HCT116 (cell line): ENCODE data around the gene PDE10A. TPM values are rescaled to one million over a fixed set of nuclear protein-coding genes. Genes with fewer than 3 reads are reported as not detected.
"Not testable (repeated sequence)": the region's sequence is repeated elsewhere in the genome, so short reads cannot be mapped to it uniquely, and the experiment has no call there.

Experiments used
- ATAC-seq: fragments of 200-7000 bp; cut with Tn5 transposase; 2 replicates; pipeline ENCODE4 v1.9.1; 2020; ENCODE audit warnings: mild to moderate bottlenecking, moderate library complexity
- BruUV-seq: library from RNA; stranded (reverse); fragments of 400-500 nt; replicated peaks from 2 replicates; lab custom pipeline; 2021; lab: Mats Ljungman, UMichigan
- CTCF ChIA-PET: fragments of 300-600 bp; sonication (Branson Sonifier 250); formaldehyde crosslinking; loops from one replicate; lab custom pipeline; 2021; ENCODE audit warnings: antibody characterized with exemption; lab: Charles Lee
- POLR2A ChIA-PET: fragments of 300-600, 350-600 bp; sonication (Branson Sonifier 250); formaldehyde crosslinking; loops from one replicate; lab custom pipeline; 2021; ENCODE audit warnings: antibody characterized with exemption; lab: Charles Lee
- RAD21 ChIA-PET, 2 experiments: fragments of 300-600 bp; sonication (Branson Sonifier 250); formaldehyde crosslinking; loops; one replicate each; lab custom pipeline; 2023; ENCODE audit warnings: low total read pairs in 2 of 2; ENCODE audit not compliant: uncharacterized antibody in 2 of 2, unreplicated experiment in 2 of 2, low non-redundant PET in 1 of 2; lab: Charles Lee
- DNase-seq: peaks from one replicate; pipeline ENCODE4 v3.0.0-alpha.2; 2010; ENCODE audit warnings: low read depth, low spot score
- H2AFZ ChIP-seq: fragments of 200-600 bp; shearing (Covaris generic), sonication (generic); 2 replicates; pipeline ENCODE4 v1.6.1; 2017; ENCODE audit warnings: low read depth, mixed run types, mixed read lengths, antibody characterized with exemption, low read length; ENCODE audit not compliant: poor library complexity, severe bottlenecking
- H3K27ac ChIP-seq: 2 replicates; pipeline ENCODE4 v1.5.1; 2012; ENCODE audit warnings: low read depth, low read length
- H3K27me3 ChIP-seq: fragments of 200-600 bp; sonication (generic); 2 replicates; pipeline ENCODE4 v1.6.1; 2016; ENCODE audit warnings: mixed run types, low read length, mixed read lengths; ENCODE audit not compliant: insufficient read depth
- H3K36me3 ChIP-seq, 2 experiments: fragments of 200-500 bp in 1 of 2; fragments of 200-600 bp in 1 of 2; sonication (Bioruptor generic) in 1 of 2; sonication (generic) in 1 of 2; 2 replicates each; pipeline versions ENCODE4 v1.5.1 to v1.6.1; 2014 to 2016; ENCODE audit warnings: low read length in 2 of 2, inconsistent platforms in 1 of 2, mixed read lengths in 1 of 2, mixed run types in 1 of 2; ENCODE audit not compliant: insufficient read depth in 2 of 2, control insufficient read depth in 1 of 2
- H3K4me1 ChIP-seq, 2 experiments: fragments of 200-600 bp in 1 of 2; sonication (generic) in 1 of 2; 2 replicates each; pipeline versions ENCODE4 v1.5.1 to v1.6.1; 2012 to 2017; ENCODE audit warnings: low read length in 2 of 2, inconsistent platforms in 1 of 2, mild to moderate bottlenecking in 1 of 2, mixed read lengths in 1 of 2, mixed run types in 1 of 2, moderate library complexity in 1 of 2; ENCODE audit not compliant: insufficient read depth in 2 of 2, control insufficient read depth in 1 of 2
- H3K4me2 ChIP-seq: fragments of 200-600 bp; sonication (generic); 2 replicates; pipeline ENCODE4 v1.6.1; 2017; ENCODE audit warnings: mixed run types, low read length, mixed read lengths
- H3K4me3 ChIP-seq, 2 experiments: fragments of 200-600 bp in 1 of 2; sonication (generic) in 1 of 2; replicated peaks in 1 of 2; 2 replicates each; pipeline ENCODE4 v1.5.1; 2011 to 2016; ENCODE audit warnings: low read length in 2 of 2, control low read depth in 1 of 2, low read depth in 1 of 2, mild to moderate bottlenecking in 1 of 2, mixed read lengths in 1 of 2, mixed run types in 1 of 2
- H3K79me2 ChIP-seq: fragments of 200-600 bp; sonication (generic); 2 replicates; pipeline ENCODE4 v1.6.1; 2017; ENCODE audit warnings: mild to moderate bottlenecking, mixed run types, low read length, moderate library complexity, mixed read lengths; ENCODE audit not compliant: insufficient read depth
- H3K9ac ChIP-seq: fragments of 200-600 bp; sonication (generic); 2 replicates; pipeline ENCODE4 v1.6.1; 2016; ENCODE audit warnings: low read length, mixed read lengths
- H3K9me2 ChIP-seq: fragments of 200-600 bp; sonication (generic), shearing (Covaris generic); 2 replicates; pipeline ENCODE4 v1.6.1; 2017; ENCODE audit warnings: mixed run types, mild to moderate bottlenecking, moderate library complexity; ENCODE audit not compliant: insufficient read depth
- H3K9me3 ChIP-seq, 2 experiments: fragments of 200-500 bp in 1 of 2; fragments of 200-600 bp in 1 of 2; sonication (Bioruptor generic) in 1 of 2; sonication (generic) in 1 of 2; 2 replicates each; pipeline ENCODE4 v1.6.1; 2014 to 2017; ENCODE audit warnings: low read length in 2 of 2, mixed read lengths in 2 of 2, inconsistent platforms in 1 of 2, low read depth in 1 of 2, mild to moderate bottlenecking in 1 of 2, mixed run types in 1 of 2, moderate library complexity in 1 of 2; ENCODE audit not compliant: control insufficient read depth in 1 of 2, insufficient read depth in 1 of 2
- H4K20me1 ChIP-seq: fragments of 200-600 bp; sonication (generic), shearing (Covaris generic); 2 replicates; pipeline ENCODE4 v1.6.1; 2017; ENCODE audit warnings: mixed run types, mild to moderate bottlenecking, moderate library complexity; ENCODE audit not compliant: insufficient read depth
- CEBPB ChIP-seq: IDR thresholded peaks from 2 replicates; pipeline ENCODE4 v1.6.1; 2012; ENCODE audit warnings: low read depth
- POLR2A ChIP-seq: IDR thresholded peaks from 2 replicates; pipeline ENCODE4 v1.7.0; 2011; ENCODE audit warnings: borderline replicate concordance; ENCODE audit not compliant: insufficient read depth, insufficient read length; ENCODE audit errors: extremely low read depth
- TCF7L2 ChIP-seq: IDR thresholded peaks from 2 replicates; pipeline ENCODE4 v1.7.0; 2011; ENCODE audit warnings: borderline replicate concordance, inconsistent platforms; ENCODE audit not compliant: insufficient read depth, insufficient read length; ENCODE audit errors: extremely low read depth
- YY1 ChIP-seq: IDR thresholded peaks from 2 replicates; pipeline ENCODE4 v1.6.1; 2011; ENCODE audit warnings: low read length, low read depth, moderate library complexity, mild to moderate bottlenecking; ENCODE audit not compliant: insufficient replicate concordance; ENCODE audit errors: extremely low read depth
- ZFX ChIP-seq: fragments of 450-650 bp; IDR thresholded peaks from 2 replicates; pipeline ENCODE4 v1.6.1; 2017
- intact Hi-C: fragments of 100-400 bp; cut with micrococcal nuclease; formaldehyde crosslinking; loops from 2 replicates; pipeline ENCODE4 v1.10.0; 2022
- total RNA-seq: library from RNA; stranded (reverse); gene quantifications from one replicate; pipeline ENCODE4 v1.2.1, GENCODE V29; 2021; ENCODE audit not compliant: unreplicated experiment
- TF ChIP-seq, protein P1 (sequence below), 3 experiments: fragments of 200-600 bp in 1 of 3; sonication (generic) in 1 of 3; IDR thresholded peaks in 2 of 3; conservative IDR thresholded peaks in 1 of 3; 2 replicates each; pipeline ENCODE4 v1.5.1; 2012 to 2017; ENCODE audit warnings: low read depth in 2 of 3, low read length in 2 of 3, antibody characterized with exemption in 1 of 3, borderline replicate concordance in 1 of 3, control low read depth in 1 of 3, mild to moderate bottlenecking in 1 of 3, mixed read lengths in 1 of 3, mixed run types in 1 of 3, moderate library complexity in 1 of 3; ENCODE audit not compliant: insufficient read depth in 1 of 3
- TF ChIP-seq, protein P2 (sequence below): IDR thresholded peaks from 2 replicates; pipeline ENCODE4 v1.6.1; 2011; ENCODE audit warnings: mild to moderate bottlenecking, low read length, moderate library complexity; ENCODE audit not compliant: insufficient replicate concordance; ENCODE audit errors: extremely low read depth

PDE10A gene
- total RNA-seq, 1 experiment from 2014 or later, result 0.37 TPM

DNA sequence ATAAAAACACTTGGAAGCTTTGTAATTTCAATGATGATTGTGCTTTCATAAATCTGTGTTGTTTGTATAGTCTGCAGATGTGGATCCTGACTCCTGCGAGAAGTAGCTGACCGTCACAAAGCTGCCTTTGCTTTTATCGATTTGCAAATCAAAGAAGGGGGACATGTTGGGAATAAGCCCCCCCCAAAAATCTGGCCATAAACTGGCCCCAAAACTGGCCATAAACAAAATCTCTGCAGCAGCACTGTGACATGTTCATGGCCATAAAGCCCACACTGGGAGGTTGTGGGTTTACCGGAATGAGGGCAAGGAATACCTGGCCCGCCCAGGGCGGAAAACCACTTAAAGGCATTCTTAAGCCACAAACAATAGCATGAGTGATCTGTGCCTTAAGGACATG lies 199.5 kb downstream of the PDE10A start:
- H2AFZ ChIP-seq, H3K36me3 ChIP-seq, H3K4me3 ChIP-seq, POLR2A ChIA-PET, H3K9ac ChIP-seq, H3K9me3 ChIP-seq, ATAC-seq, H3K9me2 ChIP-seq, H3K27me3 ChIP-seq, H3K4me1 ChIP-seq, H4K20me1 ChIP-seq, CTCF ChIA-PET, BruUV-seq, H3K79me2 ChIP-seq, intact Hi-C loops, H3K4me2 ChIP-seq, RAD21 ChIA-PET, DNase-seq, H3K27ac ChIP-seq: not testable (repeated sequence)

DNA sequence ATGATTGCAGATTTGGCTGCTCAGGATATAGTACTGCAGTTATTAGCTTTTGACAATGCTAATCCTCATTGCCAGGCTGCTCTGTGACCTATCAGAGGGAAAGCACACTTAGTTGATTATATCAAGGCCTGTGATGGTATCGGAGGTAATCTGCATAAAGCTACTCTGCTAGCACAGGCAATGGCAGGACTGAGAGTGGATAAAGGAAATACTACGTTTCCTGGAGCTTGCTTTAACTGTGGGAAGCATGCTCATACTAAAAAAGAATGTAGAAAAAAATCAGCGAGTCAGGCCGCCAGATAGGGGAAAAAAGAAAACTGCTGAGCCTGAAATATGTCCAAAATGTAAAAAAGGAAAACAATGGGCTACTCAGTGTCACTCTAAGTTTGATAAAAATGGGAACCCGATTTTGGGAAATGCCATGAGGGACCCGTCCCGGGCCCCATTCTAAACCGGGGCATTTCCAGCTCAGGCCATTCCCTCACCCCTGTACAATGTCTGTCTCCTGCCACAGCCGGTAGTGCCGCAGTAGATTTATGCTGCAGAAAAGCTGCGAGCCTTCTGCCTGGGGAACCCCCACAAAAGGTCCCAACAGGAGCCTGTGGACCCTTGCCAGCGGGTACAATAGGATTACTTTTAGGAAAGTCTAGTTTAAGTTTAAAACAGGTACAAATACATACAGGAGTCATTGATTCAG lies 203.3 kb downstream of the PDE10A start:
- H3K79me2 ChIP-seq, POLR2A ChIA-PET: not testable (repeated sequence)

DNA sequence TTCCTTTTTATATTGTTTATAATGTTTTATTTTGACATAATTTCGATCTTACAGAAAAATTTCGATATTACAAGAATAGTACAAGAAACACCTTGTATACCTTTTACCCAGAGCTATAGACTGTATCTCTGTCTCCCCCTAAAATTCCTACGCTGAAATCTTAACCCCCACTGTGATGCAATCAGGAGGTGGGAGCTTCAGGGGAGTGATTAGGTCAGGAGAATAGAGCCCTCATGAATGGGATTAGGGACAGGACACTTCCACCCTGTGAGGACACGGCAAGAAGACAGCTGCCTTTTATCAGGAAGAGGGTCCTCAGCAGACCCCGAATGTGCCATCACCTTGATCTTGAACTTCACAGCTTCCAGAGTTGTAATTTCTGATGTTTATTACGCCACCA lies 204.9 kb downstream of the PDE10A start:
- no peak for ATAC-seq
- ChIA-PET POLR2A (no interaction called here), CTCF (interaction anchor here (1.5 kb wide), 1 partner anchor 18 kb away, joined by 5 read pairs; no protein-coding TSS in a partner anchor), RAD21 (no interaction called here)
- DNase-seq, result no peak
- Histone ChIP-seq H3K79me2 (no peaks in the 10 kb centered on the region), H2AFZ (no peak overlapping the region), H3K4me2 (no peak overlapping the region), H3K4me1 (no peaks in the 10 kb centered on the region), H3K9me3 (no peaks in the 10 kb centered on the region; a peak in 1 of 4 replicates), H3K27ac (no peak overlapping the region), H3K9ac (no peak overlapping the region), H3K9me2 (no peaks in the 10 kb centered on the region), H3K27me3 (no peaks in the 10 kb centered on the region), H3K36me3 (no peaks in the 10 kb centered on the region), H4K20me1 (no peaks in the 10 kb centered on the region), H3K4me3 (no peak overlapping the region)
- intact Hi-C loops, result no loop called here
- no TSS peak for BruUV-seq
- TF ChIP-seq YY1, result no peak
- TF ChIP-seq POLR2A, result no peak
- no peak for TF ChIP-seq CEBPB
- TF ChIP-seq, protein P1, sequence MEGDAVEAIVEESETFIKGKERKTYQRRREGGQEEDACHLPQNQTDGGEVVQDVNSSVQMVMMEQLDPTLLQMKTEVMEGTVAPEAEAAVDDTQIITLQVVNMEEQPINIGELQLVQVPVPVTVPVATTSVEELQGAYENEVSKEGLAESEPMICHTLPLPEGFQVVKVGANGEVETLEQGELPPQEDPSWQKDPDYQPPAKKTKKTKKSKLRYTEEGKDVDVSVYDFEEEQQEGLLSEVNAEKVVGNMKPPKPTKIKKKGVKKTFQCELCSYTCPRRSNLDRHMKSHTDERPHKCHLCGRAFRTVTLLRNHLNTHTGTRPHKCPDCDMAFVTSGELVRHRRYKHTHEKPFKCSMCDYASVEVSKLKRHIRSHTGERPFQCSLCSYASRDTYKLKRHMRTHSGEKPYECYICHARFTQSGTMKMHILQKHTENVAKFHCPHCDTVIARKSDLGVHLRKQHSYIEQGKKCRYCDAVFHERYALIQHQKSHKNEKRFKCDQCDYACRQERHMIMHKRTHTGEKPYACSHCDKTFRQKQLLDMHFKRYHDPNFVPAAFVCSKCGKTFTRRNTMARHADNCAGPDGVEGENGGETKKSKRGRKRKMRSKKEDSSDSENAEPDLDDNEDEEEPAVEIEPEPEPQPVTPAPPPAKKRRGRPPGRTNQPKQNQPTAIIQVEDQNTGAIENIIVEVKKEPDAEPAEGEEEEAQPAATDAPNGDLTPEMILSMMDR (IDR thresholded peaks at IDR 0.05 in 2 of 3, conservative IDR thresholded peaks at IDR 0.05 in 1 of 3; ENCODE audit: borderline replicate concordance in 1 of 3, insufficient read depth in 1 of 3, low read depth in 2 of 3, low read length in 2 of 3), result no peak
- TF ChIP-seq, protein P2, sequence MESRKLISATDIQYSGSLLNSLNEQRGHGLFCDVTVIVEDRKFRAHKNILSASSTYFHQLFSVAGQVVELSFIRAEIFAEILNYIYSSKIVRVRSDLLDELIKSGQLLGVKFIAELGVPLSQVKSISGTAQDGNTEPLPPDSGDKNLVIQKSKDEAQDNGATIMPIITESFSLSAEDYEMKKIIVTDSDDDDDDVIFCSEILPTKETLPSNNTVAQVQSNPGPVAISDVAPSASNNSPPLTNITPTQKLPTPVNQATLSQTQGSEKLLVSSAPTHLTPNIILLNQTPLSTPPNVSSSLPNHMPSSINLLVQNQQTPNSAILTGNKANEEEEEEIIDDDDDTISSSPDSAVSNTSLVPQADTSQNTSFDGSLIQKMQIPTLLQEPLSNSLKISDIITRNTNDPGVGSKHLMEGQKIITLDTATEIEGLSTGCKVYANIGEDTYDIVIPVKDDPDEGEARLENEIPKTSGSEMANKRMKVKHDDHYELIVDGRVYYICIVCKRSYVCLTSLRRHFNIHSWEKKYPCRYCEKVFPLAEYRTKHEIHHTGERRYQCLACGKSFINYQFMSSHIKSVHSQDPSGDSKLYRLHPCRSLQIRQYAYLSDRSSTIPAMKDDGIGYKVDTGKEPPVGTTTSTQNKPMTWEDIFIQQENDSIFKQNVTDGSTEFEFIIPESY, result no peak
- no peak for TF ChIP-seq TCF7L2
- TF ChIP-seq ZFX, result no peak

More for the DNA sequence above, 203.3 kb downstream of the PDE10A start:
- ATAC-seq, H3K9me2 ChIP-seq, H4K20me1 ChIP-seq, CTCF ChIA-PET, H3K9ac ChIP-seq, H3K36me3 ChIP-seq, RAD21 ChIA-PET, H3K27me3 ChIP-seq, H3K4me2 ChIP-seq, H3K27ac ChIP-seq, H3K4me1 ChIP-seq, intact Hi-C loops, H3K4me3 ChIP-seq, H2AFZ ChIP-seq, H3K9me3 ChIP-seq, BruUV-seq, DNase-seq: not testable (repeated sequence)
